ENCODE results near the gene SMARCD1.

Gene SMARCD1

DNA sequence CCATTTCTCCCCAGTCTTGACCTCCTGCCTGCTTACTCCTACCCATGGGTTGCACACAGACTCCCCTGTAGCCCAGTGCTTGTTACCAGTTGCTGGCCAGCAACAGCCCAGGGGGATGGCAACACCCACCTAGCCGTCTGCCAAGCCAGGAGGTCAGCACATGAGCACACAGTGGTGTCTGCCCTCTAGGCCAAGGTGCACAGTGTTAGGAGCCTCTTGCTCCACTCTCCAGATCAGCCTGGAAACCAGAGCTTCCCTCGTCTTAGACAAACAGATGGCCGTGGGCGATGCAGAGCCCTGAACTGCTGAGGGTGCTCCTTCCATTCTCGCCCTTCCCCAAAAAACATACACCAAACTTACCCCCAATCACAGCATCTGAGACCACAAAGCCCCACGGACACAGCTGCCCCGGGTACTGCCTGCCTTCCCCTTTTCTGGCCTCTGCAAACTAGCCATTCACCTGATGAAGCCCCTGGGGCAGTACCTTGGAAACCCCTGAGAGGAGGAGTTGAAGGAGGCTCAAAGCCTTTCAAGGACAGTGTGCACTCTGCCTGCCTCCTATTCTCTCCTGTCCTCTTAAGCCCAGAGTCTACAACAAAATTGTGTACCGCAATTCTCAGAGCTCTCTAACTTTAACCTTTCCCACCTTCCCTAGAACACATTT lies 17.6 kb downstream of the SMARCD1 start:
- in situ Hi-C loops (cut with MboI; ENCODE audit: low sequenced_read_pairs) = no loop called here

GRCh38 chr12:50103351-50103750 lies 18.2 kb downstream of the SMARCD1 start:
- in situ Hi-C loops (cut with MboI; ENCODE audit: low sequenced_read_pairs) = no loop called here

DNA sequence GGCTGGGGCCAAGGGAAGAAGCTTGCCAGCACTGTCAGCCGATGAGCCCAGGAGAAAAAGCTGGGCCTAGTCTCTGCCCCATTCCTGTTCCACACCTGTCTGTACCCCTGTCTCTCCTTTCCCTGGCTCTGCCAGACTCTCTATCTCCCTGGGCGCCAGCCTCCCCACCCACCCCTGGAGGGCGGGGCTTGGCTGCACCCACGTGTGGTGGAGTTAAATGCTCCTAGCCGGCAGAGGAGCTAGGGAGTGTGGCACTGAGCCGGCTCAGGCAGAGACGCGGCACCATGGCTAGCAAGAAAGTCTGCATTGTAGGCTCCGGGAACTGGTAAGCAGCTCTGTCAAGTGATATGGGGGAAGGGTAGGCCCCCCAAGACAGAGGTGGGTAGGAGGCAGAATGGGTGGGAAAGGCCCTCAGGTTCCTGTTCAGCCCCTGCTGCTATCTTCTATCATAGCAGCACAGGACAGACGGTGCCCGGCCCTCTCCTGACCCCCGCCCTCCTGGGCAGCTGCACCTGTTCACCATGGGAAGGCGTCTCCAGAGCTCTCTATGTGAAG lies 18.7 kb downstream of the SMARCD1 start, which contains the start of gene GPD1:
GPD1 (plus strand) TSS at position 242 of the 555 bp plus-strand sequence; CDS start at position 285, 43 bp downstream.
- in situ Hi-C loops (cut with MboI; ENCODE audit: low sequenced_read_pairs) = no loop called here

- in situ Hi-C loops (cut with MboI; ENCODE audit: low sequenced_read_pairs) = no loop called here
Observed at GRCh38 chr12:50104417-50105366, 19.6 kb downstream of the SMARCD1 start.

GRCh38 chr12:50105913-50106450 lies 20.8 kb downstream of the SMARCD1 start:
- in situ Hi-C loops (cut with MboI; ENCODE audit: low sequenced_read_pairs) = no loop called here

GRCh38 chr12:50106907-50107306 lies 21.8 kb downstream of the SMARCD1 start:
- in situ Hi-C loops (cut with MboI; ENCODE audit: low sequenced_read_pairs) = no loop called here

DNA sequence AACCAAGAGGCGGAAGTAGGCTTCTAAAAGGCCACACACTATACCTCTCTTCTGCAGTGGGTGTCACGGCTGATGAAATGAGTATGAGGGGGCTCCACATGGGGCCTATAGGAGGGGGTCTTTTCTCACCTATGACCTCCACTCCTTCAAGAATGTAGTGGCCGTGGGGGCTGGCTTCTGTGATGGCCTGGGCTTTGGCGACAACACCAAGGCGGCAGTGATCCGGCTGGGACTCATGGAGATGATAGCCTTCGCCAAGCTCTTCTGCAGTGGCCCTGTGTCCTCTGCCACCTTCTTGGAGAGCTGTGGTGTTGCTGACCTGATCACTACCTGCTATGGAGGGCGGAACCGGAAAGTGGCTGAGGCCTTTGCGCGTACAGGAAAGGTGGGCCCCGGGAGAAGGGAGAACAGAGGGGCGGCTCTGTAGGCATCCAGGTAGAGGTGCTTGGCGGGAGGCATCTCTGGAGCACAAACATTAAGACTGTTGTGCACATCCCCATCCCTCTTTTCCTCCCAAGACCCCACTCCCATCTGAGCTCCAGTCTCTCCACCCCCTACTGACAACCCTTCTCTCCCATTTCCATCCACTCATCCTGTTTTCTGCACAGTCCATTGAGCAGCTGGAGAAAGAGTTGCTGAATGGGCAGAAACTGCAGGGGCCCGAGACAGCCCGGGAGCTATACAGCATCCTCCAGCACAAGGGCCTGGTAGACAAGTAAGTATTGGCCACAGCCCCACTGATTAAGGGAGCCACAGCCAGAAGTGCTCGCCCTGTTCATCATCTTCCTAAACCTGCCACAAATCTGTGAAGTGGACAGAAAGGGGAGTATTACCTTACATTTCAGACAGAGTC lies 22.5 kb downstream of the SMARCD1 start:
- in situ Hi-C loops (cut with MboI; ENCODE audit: low sequenced_read_pairs) = no loop called here

DNA sequence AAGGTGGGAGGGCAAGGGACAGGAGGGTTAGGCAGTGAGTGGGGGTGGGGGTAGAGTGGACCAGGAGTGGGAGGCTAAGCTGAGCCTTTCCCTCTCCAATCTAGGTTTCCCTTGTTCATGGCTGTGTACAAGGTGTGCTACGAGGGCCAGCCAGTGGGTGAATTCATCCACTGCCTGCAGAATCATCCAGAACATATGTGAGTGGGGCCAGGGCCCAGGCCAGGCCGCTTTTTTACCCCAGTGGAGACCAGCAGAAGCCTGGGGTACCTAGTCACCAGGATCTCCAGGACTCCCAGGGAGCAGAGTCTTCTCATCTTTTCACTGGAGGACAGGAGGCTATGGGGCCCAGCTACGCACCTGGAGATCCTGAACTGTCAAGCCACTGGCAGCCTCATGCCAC lies 24.2 kb downstream of the SMARCD1 start:
- in situ Hi-C loops (cut with MboI; ENCODE audit: low sequenced_read_pairs) = no loop called here

DNA sequence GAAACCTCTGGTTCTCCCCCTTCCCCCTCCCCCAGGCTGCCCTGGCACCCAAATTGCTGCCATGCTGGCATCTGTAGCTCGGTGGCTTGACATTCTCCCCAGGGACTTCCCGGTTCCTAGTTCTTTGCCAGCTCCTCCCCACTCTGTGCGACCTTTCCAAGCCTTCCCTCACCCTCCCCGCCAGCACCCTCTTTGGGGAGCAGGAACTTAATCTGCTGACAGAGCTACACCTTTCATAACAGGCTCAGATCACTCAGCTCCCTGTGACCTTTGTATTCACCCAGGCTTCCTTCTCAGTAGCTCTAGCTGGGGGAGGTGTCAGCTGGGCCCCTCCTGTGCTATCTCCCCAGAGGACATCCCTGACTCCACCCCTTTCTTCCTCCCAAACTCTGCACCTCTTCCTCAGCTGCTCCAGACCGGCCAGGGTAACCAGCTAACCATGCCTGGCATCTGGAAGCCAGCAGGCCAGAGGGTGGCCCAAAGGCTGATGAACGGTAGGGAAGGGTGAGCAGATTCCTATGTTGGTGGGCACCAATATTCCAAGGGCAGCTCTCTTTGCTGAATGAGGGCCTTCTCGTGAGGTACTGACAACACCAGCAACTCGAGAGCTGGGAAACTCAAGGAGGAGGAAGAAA lies 25.1 kb downstream of the SMARCD1 start:
- in situ Hi-C loops (cut with MboI; ENCODE audit: low sequenced_read_pairs) = no loop called here

GRCh38 chr12:50110762-50111351 lies 25.7 kb downstream of the SMARCD1 start:
- in situ Hi-C loops (cut with MboI; ENCODE audit: low sequenced_read_pairs) = no loop called here

GRCh38 chr12:50111395-50111692 lies 26.2 kb downstream of the SMARCD1 start:
- in situ Hi-C loops (cut with MboI; ENCODE audit: low sequenced_read_pairs) = no loop called here

GRCh38 chr12:50111693-50112455 lies 26.7 kb downstream of the SMARCD1 start, which contains the start of gene COX14:
COX14 (plus strand) TSS chr12:50112236; CDS start chr12:50120044, 7,808 bp downstream.
- in situ Hi-C loops (cut with MboI; ENCODE audit: low sequenced_read_pairs) = no loop called here

DNA sequence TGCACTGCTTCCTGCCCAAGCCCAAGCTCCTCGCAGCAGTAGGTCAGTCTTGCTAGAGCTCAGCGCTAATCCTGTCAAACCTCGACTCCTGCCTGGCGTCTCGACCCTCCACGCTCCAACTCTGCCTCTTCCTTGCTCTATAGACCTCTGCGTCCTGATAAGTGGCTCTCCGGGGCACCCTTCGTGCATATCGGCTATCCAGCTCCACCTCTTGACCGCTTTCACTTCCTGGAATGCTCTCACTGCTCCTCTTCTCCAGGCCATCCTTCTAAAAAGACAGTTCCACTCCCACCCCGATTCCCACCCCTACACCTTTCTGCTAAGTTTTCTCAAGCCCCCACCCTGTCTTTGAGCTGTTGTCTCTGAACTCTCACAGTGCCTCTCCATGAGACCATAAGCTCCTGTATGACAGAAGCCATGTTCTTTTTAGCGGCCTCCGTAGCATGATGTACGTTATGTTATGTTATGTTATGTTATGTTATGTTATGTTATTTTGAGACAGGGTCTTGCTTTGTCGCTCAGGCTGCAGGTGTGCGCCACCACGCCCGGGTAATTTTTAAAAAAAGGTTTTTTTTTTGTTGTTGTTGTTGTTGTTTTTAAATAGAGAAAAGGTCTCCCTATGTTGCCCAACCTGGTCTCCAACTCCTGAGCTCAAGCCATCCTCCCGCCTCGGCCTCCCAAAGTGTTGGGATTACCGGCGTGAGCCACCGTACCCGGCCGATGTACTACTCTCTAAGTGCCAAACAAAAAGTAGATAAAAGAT lies 27.5 kb downstream of the SMARCD1 start:
- in situ Hi-C loops (cut with MboI; ENCODE audit: low sequenced_read_pairs) = no loop called here

DNA sequence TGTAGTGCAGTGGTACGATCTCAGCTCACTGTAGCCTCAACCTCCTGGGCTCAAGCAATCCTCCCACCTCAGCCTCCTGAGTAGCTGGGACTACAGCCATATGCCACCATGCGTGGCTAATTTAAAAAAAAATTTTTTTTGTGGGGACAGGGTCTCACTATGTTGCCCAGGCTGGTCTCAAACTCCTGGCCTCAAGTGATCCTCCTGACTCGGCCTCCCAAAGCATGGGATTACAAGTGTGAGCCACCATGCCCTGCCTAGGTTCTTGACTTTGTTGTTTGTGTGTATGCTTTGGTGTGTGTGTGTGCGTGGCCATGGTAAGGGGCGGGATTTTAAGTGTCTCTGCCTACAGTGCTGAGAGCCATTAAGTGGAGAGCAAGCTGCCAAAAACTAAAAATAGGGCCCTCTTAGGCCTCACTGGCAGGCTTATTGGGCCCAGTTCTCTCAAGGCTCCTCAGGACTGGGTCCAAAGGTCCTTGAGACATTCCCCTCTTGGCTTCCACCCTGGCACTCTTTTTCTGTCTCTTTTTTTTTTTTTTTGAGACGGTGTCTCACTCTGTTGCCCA lies 32.0 kb downstream of the SMARCD1 start:
- in situ Hi-C loops (cut with MboI; ENCODE audit: low sequenced_read_pairs) = no loop called here

DNA sequence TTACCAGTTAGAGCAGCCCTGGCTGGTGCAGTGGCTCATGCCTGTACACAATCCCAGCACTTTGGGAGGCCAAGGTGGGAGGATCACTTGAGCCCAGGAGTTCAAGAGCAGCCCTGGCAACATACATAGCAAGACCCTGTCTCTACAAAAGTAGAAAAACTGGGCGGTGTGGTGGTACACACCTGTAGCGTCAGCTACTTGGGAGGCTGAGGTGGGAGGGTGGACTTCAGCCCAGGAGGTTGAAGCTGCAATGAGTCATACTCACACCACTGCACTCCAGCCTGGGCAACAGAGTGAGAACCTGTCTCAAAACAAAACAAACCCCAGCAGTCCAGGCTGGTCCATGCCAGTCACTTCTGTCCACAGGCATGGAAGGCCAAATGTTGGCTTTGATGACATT lies 34.2 kb downstream of the SMARCD1 start:
- in situ Hi-C loops (cut with MboI; ENCODE audit: low sequenced_read_pairs) = no loop called here

DNA sequence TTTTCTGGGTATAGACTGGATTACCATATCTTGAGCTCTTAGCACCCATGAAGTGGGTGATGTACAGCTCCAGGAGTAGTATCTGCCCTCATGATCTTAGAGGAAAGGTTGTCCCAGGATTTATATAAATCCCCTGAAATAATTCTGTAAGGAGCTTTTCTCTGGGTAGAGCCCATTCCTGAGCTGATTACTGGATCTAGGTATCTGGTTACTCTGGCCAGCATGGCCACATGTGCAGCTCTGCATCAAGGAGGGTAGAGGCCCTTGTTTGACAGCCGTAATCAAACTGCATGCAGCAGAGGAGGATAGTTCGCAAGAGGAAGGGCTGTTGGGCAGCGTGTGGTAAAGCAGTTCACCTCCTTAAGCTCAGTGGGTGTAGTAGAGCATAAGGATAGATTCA lies 35.4 kb downstream of the SMARCD1 start:
- in situ Hi-C loops (cut with MboI; ENCODE audit: low sequenced_read_pairs) = no loop called here

DNA sequence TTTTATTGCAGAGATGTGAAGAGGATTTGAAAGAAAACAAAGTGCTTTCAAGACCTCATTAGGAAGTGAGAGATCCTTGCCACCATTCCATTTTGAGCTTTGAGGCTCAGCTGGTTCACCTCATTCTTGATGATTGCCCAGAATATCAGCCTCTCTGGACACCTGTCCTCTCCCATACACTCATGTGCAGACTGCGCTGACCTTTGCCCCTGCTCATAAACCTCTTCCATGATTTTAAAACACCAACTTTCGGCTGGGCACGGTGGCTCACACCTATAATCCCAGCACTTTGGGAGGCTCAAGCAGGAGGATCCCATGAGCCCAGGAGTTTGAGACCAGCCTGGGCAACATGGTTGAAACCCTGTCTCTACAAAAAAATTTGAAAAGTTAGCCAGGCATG lies 35.8 kb downstream of the SMARCD1 start:
- in situ Hi-C loops (cut with MboI; ENCODE audit: low sequenced_read_pairs) = no loop called here

DNA sequence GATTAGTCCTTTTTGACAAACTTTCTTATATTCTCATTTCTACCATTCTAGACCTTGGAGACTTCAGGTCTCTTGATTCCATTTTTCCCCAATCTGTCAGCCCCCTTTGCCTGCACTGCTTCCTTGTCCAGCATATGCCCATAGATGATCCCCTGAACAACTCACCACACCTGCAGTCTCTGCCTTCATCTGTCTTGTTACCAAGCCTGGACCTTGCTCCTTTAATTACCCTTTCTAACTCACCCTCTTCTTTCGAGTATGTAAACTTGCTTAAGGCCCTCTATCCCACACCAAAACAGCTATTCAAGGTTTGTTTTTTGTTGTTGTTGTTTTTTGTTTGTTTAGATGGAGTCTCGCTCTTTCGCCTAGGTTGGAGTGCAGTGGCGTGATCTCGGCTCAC lies 36.5 kb downstream of the SMARCD1 start:
- in situ Hi-C loops (cut with MboI; ENCODE audit: low sequenced_read_pairs) = no loop called here
